ENCODE results near the gene EFCAB11.

DNA sequence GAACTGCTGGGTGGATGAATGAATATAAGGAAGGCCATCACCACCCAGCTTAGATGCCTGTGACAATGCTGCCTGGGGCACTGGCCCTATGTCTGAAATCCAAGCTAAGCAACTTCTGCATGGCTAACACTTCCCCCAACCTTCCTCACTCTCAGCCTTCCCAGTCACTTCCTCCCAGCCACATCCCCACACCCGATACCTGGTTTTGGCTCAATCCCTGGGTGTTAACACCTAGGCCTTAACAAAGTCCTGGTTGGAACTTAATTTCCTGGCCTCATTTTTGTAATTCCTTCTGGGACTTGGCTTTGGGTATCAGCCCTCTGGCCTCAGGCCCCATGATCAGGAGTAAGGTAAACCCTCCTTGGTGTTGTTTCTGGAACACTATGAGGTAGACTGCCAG, 110.0 kb downstream of the EFCAB11 start:
- TF ChIP-seq, protein P1, sequence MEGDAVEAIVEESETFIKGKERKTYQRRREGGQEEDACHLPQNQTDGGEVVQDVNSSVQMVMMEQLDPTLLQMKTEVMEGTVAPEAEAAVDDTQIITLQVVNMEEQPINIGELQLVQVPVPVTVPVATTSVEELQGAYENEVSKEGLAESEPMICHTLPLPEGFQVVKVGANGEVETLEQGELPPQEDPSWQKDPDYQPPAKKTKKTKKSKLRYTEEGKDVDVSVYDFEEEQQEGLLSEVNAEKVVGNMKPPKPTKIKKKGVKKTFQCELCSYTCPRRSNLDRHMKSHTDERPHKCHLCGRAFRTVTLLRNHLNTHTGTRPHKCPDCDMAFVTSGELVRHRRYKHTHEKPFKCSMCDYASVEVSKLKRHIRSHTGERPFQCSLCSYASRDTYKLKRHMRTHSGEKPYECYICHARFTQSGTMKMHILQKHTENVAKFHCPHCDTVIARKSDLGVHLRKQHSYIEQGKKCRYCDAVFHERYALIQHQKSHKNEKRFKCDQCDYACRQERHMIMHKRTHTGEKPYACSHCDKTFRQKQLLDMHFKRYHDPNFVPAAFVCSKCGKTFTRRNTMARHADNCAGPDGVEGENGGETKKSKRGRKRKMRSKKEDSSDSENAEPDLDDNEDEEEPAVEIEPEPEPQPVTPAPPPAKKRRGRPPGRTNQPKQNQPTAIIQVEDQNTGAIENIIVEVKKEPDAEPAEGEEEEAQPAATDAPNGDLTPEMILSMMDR (IDR thresholded peaks at IDR 0.05): no peak
- TF ChIP-seq POLR2AphosphoS5 (IDR thresholded peaks at IDR 0.05) (no peak), POLR2A (IDR thresholded peaks at IDR 0.05) (no peak), EP300 (IDR thresholded peaks at IDR 0.05) (no peak)

All from gastroesophageal sphincter (tissue), 3 donors.